ENCODE results near the gene UGT1A5.

GRCh38 chr2:233705911-233706506, 6.7 kb upstream of the UGT1A5 start:
- TF ChIP-seq TAF1 (IDR thresholded peaks at IDR 0.05; ENCODE audit: borderline replicate concordance, insufficient read depth, low read length) (no peak), POLR2AphosphoS5 (IDR thresholded peaks at IDR 0.05; ENCODE audit: low read depth, low read length) (no peak), SIN3A (IDR thresholded peaks at IDR 0.05; ENCODE audit: borderline replicate concordance, insufficient read depth, low read length) (no peak)
